Measurements from ENCODE around the gene ZNF219.
A peak's percentile ranks its signal among the peaks of the same experiment; 100 is the strongest.

Gene ZNF219

GRCh38 chr14:21101802-21102413, 3.5 kb upstream of the ZNF219 start:
- no peak for DNase-seq

GRCh38 chr14:21100931-21101330, 2.5 kb upstream of the ZNF219 start, which contains the start of gene TMEM253:
Gene TMEM253, plus strand, starts transcription at chr14:21101066. Its CDS starts 278 bp downstream, at chr14:21101344.
- DNase-seq = no peak

- DNase-seq = no peak
Measured at GRCh38 chr14:21099596-21099985, 1.1 kb upstream of the ZNF219 start.

GRCh38 chr14:21098892-21099595, 589 bp upstream of the ZNF219 start:
- no peak for DNase-seq

GRCh38 chr14:21097636-21098075, 799 bp downstream of the ZNF219 start:
- DNase-seq = no peak

- no peak for DNase-seq
Measured at GRCh38 chr14:21096978-21097635, 1.3 kb downstream of the ZNF219 start.

- no peak for DNase-seq
Measured at GRCh38 chr14:21096438-21096837, 2.0 kb downstream of the ZNF219 start.

GRCh38 chr14:21095430-21096205, 2.8 kb downstream of the ZNF219 start:
- no peak for DNase-seq

GRCh38 chr14:21093769-21094681, 4.4 kb downstream of the ZNF219 start:
- no peak for DNase-seq

- DNase-seq = no peak
Measured at GRCh38 chr14:21093018-21093417, 5.4 kb downstream of the ZNF219 start.

- DNase-seq = peak; percentile 83
Measured at GRCh38 chr14:21092273-21093011, 6.0 kb downstream of the ZNF219 start.

GRCh38 chr14:21091821-21092272, 6.6 kb downstream of the ZNF219 start:
- DNase-seq = no peak

GRCh38 chr14:21090940-21091663, 7.4 kb downstream of the ZNF219 start:
- no peak for DNase-seq

- DNase-seq = peak; percentile 59
Measured at GRCh38 chr14:21090194-21090939, 8.1 kb downstream of the ZNF219 start.

- no peak for DNase-seq
Measured at GRCh38 chr14:21089877-21090193, 8.6 kb downstream of the ZNF219 start.

- no peak for DNase-seq
Measured at GRCh38 chr14:21089271-21089670, 9.2 kb downstream of the ZNF219 start.

GRCh38 chr14:21088687-21089086, 9.8 kb downstream of the ZNF219 start:
- DNase-seq = no peak

GRCh38 chr14:21087294-21088091, 11.0 kb downstream of the ZNF219 start:
- peak; percentile 74 for DNase-seq

GRCh38 chr14:21086908-21087293, 11.6 kb downstream of the ZNF219 start:
- DNase-seq = no peak

All from hematopoietic multipotent progenitor cell treated with erythropoietin and hydrocortisone succinate and interleukin-3 and kit ligand, for 6 days (in vitro differentiated cells).